Esophagus muscularis mucosa (tissue), 4 donors: Measurements from ENCODE around the gene FES. TPM values are rescaled to one million over a fixed set of nuclear protein-coding genes. Genes with fewer than 3 reads are reported as not detected.

Source experiments
- DNase-seq: peaks from one replicate; pipeline ENCODE4 v3.0.0-alpha.2; 2017; ENCODE audit errors: extremely low spot score
- H3K27ac ChIP-seq, 4 donors: fragments of 200-600 bp; sonication (generic); replicated peaks in 1 of 4; 1 replicate in 3 of 4; 2 replicates in 1 of 4; pipeline ENCODE4 v1.5.1; 2016 to 2019; ENCODE audit warnings: mild to moderate bottlenecking in 1 of 4
- H3K27me3 ChIP-seq, 4 donors: fragments of 200-600 bp; sonication (generic); one replicate each; pipeline versions ENCODE4 v1.5.1 to v1.6.0; 2016 to 2019
- H3K36me3 ChIP-seq, 4 donors: fragments of 200-600 bp; sonication (generic); one replicate each; pipeline ENCODE4 v1.5.1; 2016 to 2019
- H3K4me1 ChIP-seq, 4 donors: fragments of 200-600 bp; sonication (generic); one replicate each; pipeline ENCODE4 v1.5.1; 2016 to 2019
- H3K4me3 ChIP-seq, 4 donors: fragments of 200-600 bp; sonication (generic); 1 replicate in 2 of 4; 2 replicates in 2 of 4; pipeline ENCODE4 v1.5.1; 2016 to 2019; ENCODE audit warnings: mild to moderate bottlenecking in 4 of 4, moderate library complexity in 1 of 4
- H3K9me3 ChIP-seq, 4 donors: fragments of 200-600 bp; sonication (generic); 1 replicate in 3 of 4; 2 replicates in 1 of 4; pipeline ENCODE4 v1.5.1; 2016 to 2019
- CTCF ChIP-seq, 3 experiments: fragments of 200-600 bp in 2 of 3; fragments of 450-650 bp in 1 of 3; sonication (generic) in 2 of 3; IDR thresholded peaks; one replicate each; pipeline ENCODE4 v1.5.1; 2017 to 2019; ENCODE audit warnings: antibody characterized with exemption in 3 of 3, mild to moderate bottlenecking in 2 of 3, moderate library complexity in 1 of 3
- EP300 ChIP-seq: sonication (generic); formaldehyde crosslinking; IDR thresholded peaks from one replicate; pipeline ENCODE4 v1.6.1; 2017; ENCODE audit warnings: antibody characterized with exemption
- POLR2A ChIP-seq: fragments of 450-650 bp; IDR thresholded peaks from one replicate; pipeline ENCODE4 v1.6.1; 2017; ENCODE audit warnings: antibody characterized with exemption, moderate library complexity, mild to moderate bottlenecking, low read depth
- POLR2AphosphoS5 ChIP-seq, 2 donors: sonication (generic); formaldehyde crosslinking; IDR thresholded peaks; one replicate each; pipeline ENCODE4 v1.6.1; 2017; ENCODE audit warnings: antibody characterized with exemption in 2 of 2
- WGBS: methylation state at CpG from one replicate; pipeline ENCODE4 v1.1.5; 2018; 5-methylcytosine and 5-hydroxymethylcytosine counted together
- intact Hi-C: fragments of 100-400 bp; cut with DNase I; formaldehyde crosslinking; loops from one replicate; pipeline ENCODE4 v1.15.1; 2023
- total RNA-seq, 4 donors: library from RNA; depleted of rRNA; stranded (reverse); fragments of >200 nt; gene quantifications; one replicate each; pipeline versions ENCODE4 v1.1.0 to v1.2.1, GENCODE V29; 2016

The FES gene
- total RNA-seq, 4 donors from 2014 or later: 26.1 to 41.9 (median 34.0) TPM

- WGBS: 91% methylated on average over 7 of the region's 7 CpGs
- Histone ChIP-seq H3K4me1 (peaks cover 0 to 4% (median 0%) of the 10 kb centered on the region in 4 donors), H3K36me3 (no peaks in the 10 kb centered on the region), H3K4me3 (no peak overlapping the region), H3K27ac (no peak overlapping the region), H3K27me3 (peaks cover 0 to 4% (median 0%) of the 10 kb centered on the region in 4 donors), H3K9me3 (no peaks in the 10 kb centered on the region)
- DNase-seq: no peak
- TF ChIP-seq CTCF (IDR thresholded peaks at IDR 0.05) (no peak), POLR2A (no peak), POLR2AphosphoS5 (IDR thresholded peaks at IDR 0.05) (no peak), EP300 (no peak)
- intact Hi-C loops: no loop called here
Observed at GRCh38 chr15:90860450-90860849, 23.9 kb upstream of the FES start.

- TF ChIP-seq CTCF (IDR thresholded peaks at IDR 0.05): no peak
- TF ChIP-seq EP300: no peak
- no peak for TF ChIP-seq POLR2AphosphoS5 (IDR thresholded peaks at IDR 0.05)
- TF ChIP-seq POLR2A: no peak
- Histone ChIP-seq H3K9me3 (no peaks in the 10 kb centered on the region), H3K27ac (no peak overlapping the region), H3K36me3 (no peaks in the 10 kb centered on the region), H3K4me3 (no peak overlapping the region), H3K4me1 (peaks cover 0 to 4% (median 0%) of the 10 kb centered on the region in 4 donors), H3K27me3 (peaks cover 0 to 5% (median 0%) of the 10 kb centered on the region in 4 donors)
- DNase-seq: no peak
- WGBS: 91% methylated on average over 14 of the region's 14 CpGs
- intact Hi-C loops: no loop called here
Observed at GRCh38 chr15:90860942-90861675, 23.2 kb upstream of the FES start.

- DNase-seq: no peak
- no peak for TF ChIP-seq POLR2A
- no peak for TF ChIP-seq POLR2AphosphoS5 (IDR thresholded peaks at IDR 0.05)
- TF ChIP-seq EP300: no peak
- no peak for TF ChIP-seq CTCF (IDR thresholded peaks at IDR 0.05)
- Histone ChIP-seq H3K4me1 (peaks cover 0 to 4% (median 0%) of the 10 kb centered on the region in 4 donors), H3K27me3 (peaks cover 0 to 5% (median 0%) of the 10 kb centered on the region in 4 donors), H3K4me3 (no peak overlapping the region), H3K27ac (no peak overlapping the region), H3K36me3 (no peaks in the 10 kb centered on the region), H3K9me3 (no peaks in the 10 kb centered on the region)
- intact Hi-C loops: no loop called here
- WGBS: 91% methylated on average over 6 of the region's 6 CpGs
Observed at GRCh38 chr15:90862487-90862886, 21.8 kb upstream of the FES start.

GRCh38 chr15:90862964-90863778 is 21.1 kb upstream of the FES start:
- H3K4me1 ChIP-seq: peaks cover 0 to 8% (median under 1%) of the 10 kb centered on the region in 4 donors
- H3K27me3 ChIP-seq: peaks cover 0 to 5% (median 0%) of the 10 kb centered on the region in 4 donors
- intact Hi-C loops: no loop called here
- TF ChIP-seq POLR2A: no peak
- TF ChIP-seq EP300: no peak
- no peak for TF ChIP-seq POLR2AphosphoS5 (IDR thresholded peaks at IDR 0.05)
- no peak for TF ChIP-seq CTCF (IDR thresholded peaks at IDR 0.05)
- WGBS: 86% methylated on average over 5 of the region's 5 CpGs
- no peak overlapping the region for H3K27ac ChIP-seq
- H3K36me3 ChIP-seq: no peaks in the 10 kb centered on the region
- no peak for DNase-seq
- no peaks in the 10 kb centered on the region for H3K9me3 ChIP-seq
- H3K4me3 ChIP-seq: no peak overlapping the region
